ENCODE measurements around the gene HNMT. TPM values are rescaled to one million over a fixed set of nuclear protein-coding genes. Genes with fewer than 3 reads are reported as not detected.

Gene HNMT
- total and polyA plus RNA-seq, 2 donors (not counting 1 experiment from before 2014, with no cell fraction given) = 0.24 TPM; not detected in 1

- Histone ChIP-seq H3K27me3 (replicated peaks in 1 of 4; ENCODE audit: control extremely low read depth in 1 of 4, control insufficient read depth in 3 of 4, insufficient read depth in 4 of 4, low read length in 3 of 4) (no peaks in the 10 kb centered on the region), H3K4me3 (ENCODE audit: control extremely low read depth in 1 of 5, extremely low read depth in 1 of 5, insufficient read depth in 1 of 5, low read depth in 2 of 5, low read length in 4 of 5) (peak overlapping the region in 4 of 5 experiments; percentile 12 to 47 (median 20)), H3K27ac (ENCODE audit: low read length in 2 of 2) (no peak overlapping the region), H4K20me1 (ENCODE audit: control insufficient read depth, insufficient read depth, low read length, poor library complexity, severe bottlenecking) (no peaks in the 10 kb centered on the region), H2AFZ (ENCODE audit: insufficient read depth, low read depth, low read length, poor library complexity, severe bottlenecking) (peak overlapping the region; percentile 34), H3K9me3 (ENCODE audit: control extremely low read depth in 1 of 3, control insufficient read depth in 2 of 3, insufficient read depth in 1 of 3, low read length in 2 of 3) (no peaks in the 10 kb centered on the region), H3K9ac (ENCODE audit: low read length) (peak overlapping the region; percentile 42), H3K79me2 (ENCODE audit: control insufficient read depth, insufficient read depth, low read length) (no peaks in the 10 kb centered on the region), H3K4me2 (replicated peaks; ENCODE audit: low read depth, low read length, poor library complexity, severe bottlenecking) (peak overlapping the region; percentile 7), H3K36me3 (replicated peaks in 1 of 2; ENCODE audit: control extremely low read depth in 1 of 2, control insufficient read depth in 1 of 2, extremely low read depth in 1 of 2, insufficient read depth in 2 of 2, low read length in 1 of 2) (no peaks in the 10 kb centered on the region), H3K4me1 (ENCODE audit: control insufficient read depth in 2 of 2, insufficient read depth in 2 of 2, low read length in 2 of 2) (no peaks in the 10 kb centered on the region)
- intact Hi-C loops (cut with micrococcal nuclease) = no loop called here
- H3K4me1 Mint-ChIP-seq = peaks cover 8% of the 10 kb centered on the region
- WGBS (ENCODE audit: insufficient coverage) = 56% methylated on average over 3 of the region's 9 CpGs
- no peak for TF ChIP-seq CTCF (IDR thresholded peaks at IDR 0.05)
- TF ChIP-seq EZH2 (IDR thresholded peaks at IDR 0.05; ENCODE audit: borderline replicate concordance, insufficient read depth, low read depth, low read length, poor library complexity, severe bottlenecking) = no peak
- ATAC-seq (ENCODE audit: low read depth) = peak; percentile 47
- CTCF ChIA-PET = interaction anchor here (1.2 kb wide), 1 partner anchor 874 kb away, joined by 5 read pairs; no protein-coding TSS in a partner anchor
- H3K4me3 Mint-ChIP-seq = peak overlapping the region; percentile 81
- no peaks in the 10 kb centered on the region for H3K27me3 Mint-ChIP-seq
- no peaks in the 10 kb centered on the region for H3K9me3 Mint-ChIP-seq (ENCODE audit: insufficient read depth)
- POLR2A ChIA-PET = no interaction called here
- DNase-seq = no peak
- peak overlapping the region; percentile 42 for H3K27ac Mint-ChIP-seq
Measured at GRCh38 chr2:137952586-137953129, 11.6 kb upstream of the HNMT start.

- Histone ChIP-seq H3K4me3 (ENCODE audit: control extremely low read depth in 1 of 5, extremely low read depth in 1 of 5, insufficient read depth in 1 of 5, low read depth in 2 of 5, low read length in 4 of 5) (no peak overlapping the region), H4K20me1 (ENCODE audit: control insufficient read depth, insufficient read depth, low read length, poor library complexity, severe bottlenecking) (no peaks in the 10 kb centered on the region), H3K27ac (ENCODE audit: low read length in 2 of 2) (no peak overlapping the region), H3K4me1 (ENCODE audit: control insufficient read depth in 2 of 2, insufficient read depth in 2 of 2, low read length in 2 of 2) (no peaks in the 10 kb centered on the region), H3K4me2 (replicated peaks; ENCODE audit: low read depth, low read length, poor library complexity, severe bottlenecking) (no peak overlapping the region), H3K9me3 (ENCODE audit: control extremely low read depth in 1 of 3, control insufficient read depth in 2 of 3, insufficient read depth in 1 of 3, low read length in 2 of 3) (peaks cover 0 to 1% (median 0%) of the 10 kb centered on the region in 3 donors), H3K36me3 (replicated peaks in 1 of 2; ENCODE audit: control extremely low read depth in 1 of 2, control insufficient read depth in 1 of 2, extremely low read depth in 1 of 2, insufficient read depth in 2 of 2, low read length in 1 of 2) (no peaks in the 10 kb centered on the region), H3K9ac (ENCODE audit: low read length) (no peak overlapping the region), H3K27me3 (replicated peaks in 1 of 4; ENCODE audit: control extremely low read depth in 1 of 4, control insufficient read depth in 3 of 4, insufficient read depth in 4 of 4, low read length in 3 of 4) (no peaks in the 10 kb centered on the region), H3K79me2 (ENCODE audit: control insufficient read depth, insufficient read depth, low read length) (no peaks in the 10 kb centered on the region), H2AFZ (ENCODE audit: insufficient read depth, low read depth, low read length, poor library complexity, severe bottlenecking) (no peak overlapping the region)
- peaks cover 8% of the 10 kb centered on the region for H3K27me3 Mint-ChIP-seq
- 100% methylated on average over 2 of the region's 2 CpGs for WGBS (ENCODE audit: insufficient coverage)
- H3K9me3 Mint-ChIP-seq (ENCODE audit: insufficient read depth) = no peaks in the 10 kb centered on the region
- ATAC-seq (ENCODE audit: low read depth) = no peak
- TF ChIP-seq CTCF (IDR thresholded peaks at IDR 0.05) = no peak
- TF ChIP-seq EZH2 (IDR thresholded peaks at IDR 0.05; ENCODE audit: borderline replicate concordance, insufficient read depth, low read depth, low read length, poor library complexity, severe bottlenecking) = no peak
- no peak for DNase-seq
- ChIA-PET CTCF (interaction anchor here (1.6 kb wide), 1 partner anchor 117 kb away, joined by 4 read pairs; no protein-coding TSS in a partner anchor), POLR2A (no interaction called here)
- no peak overlapping the region for H3K4me3 Mint-ChIP-seq
- no peak overlapping the region for H3K27ac Mint-ChIP-seq
- H3K4me1 Mint-ChIP-seq = peaks cover 8% of the 10 kb centered on the region
- intact Hi-C loops (cut with micrococcal nuclease) = no loop called here
Measured at GRCh38 chr2:137955536-137955935, 8.7 kb upstream of the HNMT start.

Measured in B cell (primary cell).